HG02981 (cell line): ENCODE results near the gene AEBP2.
"Not testable (repeated sequence)": the region's sequence is repeated elsewhere in the genome, so short reads cannot be mapped to it uniquely, and the experiment has no call there.

Source experiments
- ATAC-seq: cut with Tn5 transposase; IDR thresholded peaks from one replicate; pipeline ENCODE4 v1.9.1; 2021; ENCODE audit warnings: mild to moderate bottlenecking, moderate library complexity; ENCODE audit not compliant: unreplicated experiment

AEBP2 gene

GRCh38 chr12:19451196-19451595 lies 11.9 kb downstream of the AEBP2 start:
- ATAC-seq = no peak

- ATAC-seq = no peak
Measured at GRCh38 chr12:19453961-19454360, 14.7 kb downstream of the AEBP2 start.

- no peak for ATAC-seq
Measured at GRCh38 chr12:19454837-19455236, 15.5 kb downstream of the AEBP2 start.

GRCh38 chr12:19456176-19456575 lies 16.9 kb downstream of the AEBP2 start:
- ATAC-seq = no peak

GRCh38 chr12:19457561-19457960 lies 18.3 kb downstream of the AEBP2 start:
- no peak for ATAC-seq

GRCh38 chr12:19458733-19459132 lies 19.4 kb downstream of the AEBP2 start:
- ATAC-seq = no peak

- ATAC-seq = no peak
Measured at GRCh38 chr12:19461999-19462398, 22.7 kb downstream of the AEBP2 start.

- no peak for ATAC-seq
Measured at GRCh38 chr12:19462406-19462805, 23.1 kb downstream of the AEBP2 start.

- ATAC-seq = no peak
Measured at GRCh38 chr12:19464192-19464580, 24.9 kb downstream of the AEBP2 start.

- ATAC-seq = no peak
Measured at GRCh38 chr12:19465711-19466110, 26.4 kb downstream of the AEBP2 start.

GRCh38 chr12:19474147-19474546 lies 34.9 kb downstream of the AEBP2 start:
- ATAC-seq = no peak

- ATAC-seq = not testable (repeated sequence)
Measured at GRCh38 chr12:19475884-19476505, 36.7 kb downstream of the AEBP2 start.

GRCh38 chr12:19477071-19477470 lies 37.8 kb downstream of the AEBP2 start:
- ATAC-seq = no peak

GRCh38 chr12:19480459-19480858 lies 41.2 kb downstream of the AEBP2 start:
- no peak for ATAC-seq

GRCh38 chr12:19482036-19482435 lies 42.7 kb downstream of the AEBP2 start:
- no peak for ATAC-seq

- ATAC-seq = peak; percentile 79
Measured at GRCh38 chr12:19482551-19483109, 43.3 kb downstream of the AEBP2 start.

- no peak for ATAC-seq
Measured at GRCh38 chr12:19483727-19484126, 44.4 kb downstream of the AEBP2 start.

- no peak for ATAC-seq
Measured at GRCh38 chr12:19484738-19485137, 45.4 kb downstream of the AEBP2 start.

- no peak for ATAC-seq
Measured at GRCh38 chr12:19485240-19485639, 45.9 kb downstream of the AEBP2 start.

GRCh38 chr12:19489168-19489567 lies 49.9 kb downstream of the AEBP2 start:
- ATAC-seq = no peak

- ATAC-seq = no peak
Measured at GRCh38 chr12:19490908-19491307, 51.6 kb downstream of the AEBP2 start.

- no peak for ATAC-seq
Measured at GRCh38 chr12:19491863-19492262, 52.6 kb downstream of the AEBP2 start.
